Endothelial cell of umbilical vein (primary cell): ENCODE results near the gene LENEP. TPM values are rescaled to one million over a fixed set of nuclear protein-coding genes. Genes with fewer than 3 reads are reported as not detected.

Source experiments
- BruUV-seq: library from RNA; stranded (reverse); fragments of 400-500 nt; replicated peaks from 2 replicates; lab custom pipeline; 2021; lab: Mats Ljungman, UMichigan
- CTCF ChIA-PET: fragments of 300-600, 350-600 bp; sonication (Branson Sonifier 250); formaldehyde crosslinking; loops from one replicate; lab custom pipeline; 2021; ENCODE audit warnings: antibody characterized with exemption, inconsistent platforms; lab: Charles Lee
- POLR2A ChIA-PET: fragments of 300-600, 350-600 bp; sonication (Branson Sonifier 250); formaldehyde crosslinking; loops from one replicate; lab custom pipeline; 2021; ENCODE audit warnings: antibody characterized with exemption, inconsistent platforms; lab: Charles Lee
- DNase-seq: peaks from one replicate; pipeline ENCODE4 v3.0.0-alpha.2; 2011; ENCODE audit warnings: low read depth, low spot score
- FAIRE-seq: peaks from 2 replicates; lab custom pipeline; 2011; peaks lifted over from hg19 to GRCh38; lab: Jason Lieb, UNC
- H2AFZ ChIP-seq: 2 replicates; pipeline ENCODE4 v1.6.0; 2012; ENCODE audit warnings: low read depth, low read length, control low read depth, inconsistent platforms
- H3K27ac ChIP-seq: 2 replicates; pipeline ENCODE4 v1.5.1; 2011; ENCODE audit warnings: low read depth, mild to moderate bottlenecking, control low read depth, low read length, moderate library complexity; ENCODE audit not compliant: insufficient read depth
- H3K27me3 ChIP-seq, 2 experiments: 2 replicates each; pipeline versions ENCODE4 v1.6.0 to v1.6.1; 2011; ENCODE audit warnings: low read length in 2 of 2, mixed read lengths in 1 of 2; ENCODE audit not compliant: control insufficient read depth in 2 of 2, insufficient read depth in 2 of 2
- H3K36me3 ChIP-seq, 2 experiments: 2 replicates in 1 of 2; 3 replicates in 1 of 2; pipeline ENCODE4 v1.5.1; 2011; ENCODE audit warnings: low read length in 2 of 2, mild to moderate bottlenecking in 1 of 2, moderate library complexity in 1 of 2; ENCODE audit not compliant: control insufficient read depth in 2 of 2, insufficient read depth in 2 of 2; ENCODE audit errors: extremely low read depth in 1 of 2
- H3K4me1 ChIP-seq: 3 replicates; pipeline ENCODE4 v1.5.1; 2011; ENCODE audit warnings: mild to moderate bottlenecking, low read length; ENCODE audit not compliant: control insufficient read depth, insufficient read depth; ENCODE audit errors: extremely low read depth
- H3K4me2 ChIP-seq: 2 replicates; pipeline ENCODE4 v1.6.1; 2011; ENCODE audit warnings: low read length, control low read depth, mixed read lengths; ENCODE audit not compliant: insufficient read depth
- H3K4me3 ChIP-seq, 3 experiments: fragments of 200-600 bp in 1 of 3; sonication (generic), shearing (Covaris generic) in 1 of 3; replicated peaks in 1 of 3; 2 replicates each; pipeline ENCODE4 v1.5.1; 2011 to 2016; ENCODE audit warnings: control low read depth in 3 of 3, low read length in 3 of 3, mild to moderate bottlenecking in 2 of 3, inconsistent platforms in 1 of 3, low read depth in 1 of 3, moderate library complexity in 1 of 3; ENCODE audit not compliant: insufficient read depth in 1 of 3
- H3K79me2 ChIP-seq: 2 replicates; pipeline ENCODE4 v1.6.0; 2012; ENCODE audit warnings: low read length, inconsistent platforms; ENCODE audit not compliant: control insufficient read depth, insufficient read depth
- H3K9ac ChIP-seq: replicated peaks from 2 replicates; pipeline ENCODE3; 2011; ENCODE audit warnings: low read length, control low read depth; ENCODE audit not compliant: insufficient read depth; ENCODE audit errors: extremely low read depth
- H3K9me1 ChIP-seq: replicated peaks from 3 replicates; pipeline ENCODE4 v1.6.0; 2011; ENCODE audit warnings: mild to moderate bottlenecking, low read length; ENCODE audit not compliant: control insufficient read depth, insufficient read depth; ENCODE audit errors: extremely low read depth
- H3K9me3 ChIP-seq: replicated peaks from 2 replicates; pipeline ENCODE4 v1.5.1; 2012; ENCODE audit warnings: low read length, inconsistent platforms; ENCODE audit not compliant: control insufficient read depth, insufficient read depth
- H4K20me1 ChIP-seq: replicated peaks from 2 replicates; pipeline ENCODE3; 2011; ENCODE audit warnings: mild to moderate bottlenecking, low read length; ENCODE audit not compliant: control insufficient read depth, insufficient read depth; ENCODE audit errors: extremely low read depth
- EZH2 ChIP-seq: IDR thresholded peaks from 2 replicates; pipeline ENCODE4 v1.6.1; 2012; ENCODE audit warnings: borderline replicate concordance, low read depth, mild to moderate bottlenecking, moderate library complexity, low read length, inconsistent platforms; ENCODE audit not compliant: severe bottlenecking
- MAX ChIP-seq: IDR thresholded peaks from 2 replicates; pipeline ENCODE4 v1.6.1; 2011; ENCODE audit not compliant: insufficient read depth, insufficient read length
- POLR2A ChIP-seq: IDR thresholded peaks from 2 replicates; pipeline ENCODE4 v1.6.1; 2012; ENCODE audit warnings: low read depth, mild to moderate bottlenecking, control low read depth, low read length
- dilution Hi-C: fragments of 300-500 bp; cut with MboI; formaldehyde crosslinking; loops from one replicate; pipeline ENCODE4 v1.15.0; 2019; ENCODE audit warnings: low sequenced_read_pairs; ENCODE audit not compliant: extremely low pct_ligation_motif_present
- intact Hi-C: fragments of 100-400 bp; cut with micrococcal nuclease; formaldehyde crosslinking; loops from one replicate; pipeline ENCODE4 v1.10.0; 2022
- polyA plus RNA-seq, 4 experiments: library from polyadenylated mRNA; depleted of rRNA in 3 of 4; stranded (reverse) in 3 of 4; unstranded in 1 of 4; fragments of >200 nt; gene quantifications; 2 replicates each; pipeline versions ENCODE4 v1.2.1 to v1.2.3, GENCODE V29; 2011 to 2012; ENCODE audit warnings: missing spikeins in 1 of 4
- total RNA-seq: library from RNA; stranded (reverse); gene quantifications from 2 replicates; pipeline ENCODE4 v1.2.3, GENCODE V29; 2021
- TF ChIP-seq, protein P1 (sequence below), 2 donors: IDR thresholded peaks; 1 replicate in 1 of 2; 2 replicates in 1 of 2; pipeline ENCODE4 v1.5.1; 2011; ENCODE audit warnings: low read length in 2 of 2, mild to moderate bottlenecking in 2 of 2, moderate library complexity in 2 of 2, control low read depth in 1 of 2, inconsistent platforms in 1 of 2, low read depth in 1 of 2; ENCODE audit not compliant: insufficient read depth in 1 of 2; ENCODE audit errors: extremely low read depth in 1 of 2

LENEP gene
- total and polyA plus RNA-seq, 2 donors (not counting 3 experiments of a cell fraction or from before 2014, with no cell fraction given): 0.64 TPM; not detected in 1

GRCh38 chr1:154987326-154987725 lies 6.1 kb upstream of the LENEP start:
- FAIRE-seq (no peak), DNase-seq (no peak)
- Histone ChIP-seq H3K9me1 (no peaks in the 10 kb centered on the region), H2AFZ (no peak overlapping the region), H3K9me3 (no peaks in the 10 kb centered on the region), H4K20me1 (no peaks in the 10 kb centered on the region), H3K4me1 (peaks cover 11% of the 10 kb centered on the region), H3K9ac (no peak overlapping the region), H3K4me3 (no peak overlapping the region), H3K4me2 (no peak overlapping the region), H3K79me2 (peaks cover 18% of the 10 kb centered on the region), H3K36me3 (peaks cover 3 to 24% of the 10 kb centered on the region in 2 experiments), H3K27me3 (no peaks in the 10 kb centered on the region), H3K27ac (no peak overlapping the region)
- intact Hi-C loops: no loop called here
- TF ChIP-seq, protein P1, sequence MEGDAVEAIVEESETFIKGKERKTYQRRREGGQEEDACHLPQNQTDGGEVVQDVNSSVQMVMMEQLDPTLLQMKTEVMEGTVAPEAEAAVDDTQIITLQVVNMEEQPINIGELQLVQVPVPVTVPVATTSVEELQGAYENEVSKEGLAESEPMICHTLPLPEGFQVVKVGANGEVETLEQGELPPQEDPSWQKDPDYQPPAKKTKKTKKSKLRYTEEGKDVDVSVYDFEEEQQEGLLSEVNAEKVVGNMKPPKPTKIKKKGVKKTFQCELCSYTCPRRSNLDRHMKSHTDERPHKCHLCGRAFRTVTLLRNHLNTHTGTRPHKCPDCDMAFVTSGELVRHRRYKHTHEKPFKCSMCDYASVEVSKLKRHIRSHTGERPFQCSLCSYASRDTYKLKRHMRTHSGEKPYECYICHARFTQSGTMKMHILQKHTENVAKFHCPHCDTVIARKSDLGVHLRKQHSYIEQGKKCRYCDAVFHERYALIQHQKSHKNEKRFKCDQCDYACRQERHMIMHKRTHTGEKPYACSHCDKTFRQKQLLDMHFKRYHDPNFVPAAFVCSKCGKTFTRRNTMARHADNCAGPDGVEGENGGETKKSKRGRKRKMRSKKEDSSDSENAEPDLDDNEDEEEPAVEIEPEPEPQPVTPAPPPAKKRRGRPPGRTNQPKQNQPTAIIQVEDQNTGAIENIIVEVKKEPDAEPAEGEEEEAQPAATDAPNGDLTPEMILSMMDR (IDR thresholded peaks at IDR 0.05; ENCODE audit: extremely low read depth in 1 of 2, insufficient read depth in 1 of 2, low read depth in 1 of 2, low read length in 2 of 2): no peak
- no peak for TF ChIP-seq EZH2
- no peak for TF ChIP-seq MAX
- TF ChIP-seq POLR2A: no peak
- POLR2A ChIA-PET: no interaction called here
- BruUV-seq: no TSS peak
- CTCF ChIA-PET: interaction anchor here (1.1 to 2.3 kb wide), 6 partner anchors 9 to 30 kb away, joined by 3 to 10 read pairs (median 5); partner anchors contain the start of genes CKS1B, PYGO2 and SHC1
- dilution Hi-C loops: no loop called here
